SK-N-MC (cell line): ENCODE measurements around the gene KCNC4.

Experiments
- DNase-seq: peaks from one replicate; pipeline ENCODE4 v3.0.0-alpha.2; 2011; ENCODE audit warnings: low read depth, low spot score
- H3K27ac ChIP-seq: fragments of 200-600 bp; sonication (generic); 2 replicates; pipeline ENCODE4 v1.5.1; 2016; ENCODE audit warnings: mixed run types
- H3K36me3 ChIP-seq: fragments of 200-600 bp; sonication (generic); 2 replicates; pipeline ENCODE4 v1.6.1; 2017; ENCODE audit warnings: antibody characterized with exemption, low read length, mixed read lengths; ENCODE audit not compliant: insufficient read depth
- H3K4me3 ChIP-seq: fragments of 200-600 bp; sonication (generic); 2 replicates; pipeline ENCODE4 v1.5.1; 2016
- H3K9ac ChIP-seq: fragments of 200-600 bp; sonication (generic); 2 replicates; pipeline ENCODE4 v1.8.0; 2017; ENCODE audit warnings: mixed run types, mixed read lengths; ENCODE audit not compliant: insufficient read length
- H3K9me3 ChIP-seq: fragments of 200-600 bp; sonication (generic); 2 replicates; pipeline ENCODE4 v1.6.1; 2017; ENCODE audit warnings: low read depth, mild to moderate bottlenecking, antibody characterized with exemption, low read length, moderate library complexity, mixed read lengths
- EZH2 ChIP-seq: fragments of 200-600 bp; sonication (generic); IDR thresholded peaks from one replicate; pipeline ENCODE4 v1.6.1; 2017; ENCODE audit warnings: antibody characterized with exemption
- FOXP2 ChIP-seq: optimal IDR thresholded peaks from 2 replicates; pipeline ENCODE3; 2011; ENCODE audit warnings: mild to moderate bottlenecking, moderate library complexity; ENCODE audit not compliant: insufficient read depth; ENCODE audit errors: extremely low read length, control extremely low read depth
- POLR2AphosphoS5 ChIP-seq: IDR thresholded peaks from 2 replicates; pipeline ENCODE4 v1.6.1; 2012; ENCODE audit warnings: mild to moderate bottlenecking, low read depth, low read length, borderline replicate concordance

The KCNC4 gene

DNA sequence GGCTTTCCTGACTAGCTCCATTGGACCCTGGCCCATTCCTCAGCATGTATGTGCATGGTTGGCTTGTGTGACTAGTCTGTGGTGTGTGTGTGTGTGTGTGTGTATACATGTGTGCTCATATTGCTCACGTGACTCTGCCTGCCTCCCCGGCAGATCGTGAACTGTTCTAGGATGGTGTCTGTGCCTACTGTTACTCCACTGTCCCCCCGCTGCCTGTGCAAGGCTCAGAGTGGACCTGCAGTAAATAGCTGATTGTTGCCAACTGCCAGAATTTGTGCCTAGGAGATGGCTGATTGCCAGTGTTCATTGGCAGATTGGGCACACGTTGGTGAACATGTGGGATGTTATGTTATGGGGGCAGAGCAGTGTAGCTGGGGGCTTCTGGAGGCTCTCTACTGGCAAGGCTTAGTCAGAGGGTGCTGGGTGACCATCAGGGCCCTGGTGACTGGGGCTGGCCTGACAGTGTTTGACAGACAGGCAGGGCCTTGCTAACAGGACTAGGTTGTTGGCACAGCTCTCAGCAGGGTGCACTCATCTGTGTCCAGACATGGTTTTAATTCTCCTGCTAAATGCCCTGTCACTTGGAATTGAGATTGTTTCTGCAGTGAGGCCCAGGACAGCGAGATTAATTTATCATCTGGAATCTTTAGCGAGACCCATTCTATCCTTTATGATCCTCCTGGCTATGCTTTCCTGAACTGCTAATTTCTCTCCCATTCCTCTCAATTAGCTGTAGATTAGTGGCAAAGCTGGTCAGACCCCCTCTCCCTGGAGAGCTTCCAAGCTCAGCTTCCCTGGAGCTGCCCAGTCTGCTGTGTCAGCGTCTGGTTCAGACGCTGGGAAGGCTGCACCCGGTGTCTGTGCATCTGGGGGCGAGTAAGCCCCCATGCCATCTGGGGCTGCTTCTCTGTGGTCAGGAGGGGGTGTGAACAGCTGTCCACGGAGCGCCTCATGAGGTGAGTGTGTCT, 39.1 kb upstream of the KCNC4 start:
- Histone ChIP-seq H3K36me3 (no peaks in the 10 kb centered on the region), H3K27ac (no peak overlapping the region), H3K9ac (no peak overlapping the region), H3K4me3 (no peak overlapping the region), H3K9me3 (no peaks in the 10 kb centered on the region)
- DNase-seq: no peak
- no peak for TF ChIP-seq FOXP2
- TF ChIP-seq POLR2AphosphoS5: no peak
- no peak for TF ChIP-seq EZH2

GRCh38 chr1:110172001-110172400, 38.1 kb upstream of the KCNC4 start:
- TF ChIP-seq FOXP2 (no peak), EZH2 (no peak), POLR2AphosphoS5 (no peak)
- Histone ChIP-seq H3K36me3 (no peaks in the 10 kb centered on the region), H3K9ac (no peak overlapping the region), H3K4me3 (no peak overlapping the region), H3K27ac (no peak overlapping the region), H3K9me3 (no peaks in the 10 kb centered on the region)
- DNase-seq: no peak

- TF ChIP-seq FOXP2 (peak; percentile 83), POLR2AphosphoS5 (peak; percentile 20; the same call in 1 of the 2 replicates), EZH2 (no peak)
- Histone ChIP-seq H3K27ac (no peak overlapping the region), H3K36me3 (no peaks in the 10 kb centered on the region), H3K4me3 (no peak overlapping the region), H3K9me3 (no peaks in the 10 kb centered on the region), H3K9ac (no peak overlapping the region)
- DNase-seq: peak; percentile 56
Observed at GRCh38 chr1:110173466-110174105, 36.5 kb upstream of the KCNC4 start.

DNA sequence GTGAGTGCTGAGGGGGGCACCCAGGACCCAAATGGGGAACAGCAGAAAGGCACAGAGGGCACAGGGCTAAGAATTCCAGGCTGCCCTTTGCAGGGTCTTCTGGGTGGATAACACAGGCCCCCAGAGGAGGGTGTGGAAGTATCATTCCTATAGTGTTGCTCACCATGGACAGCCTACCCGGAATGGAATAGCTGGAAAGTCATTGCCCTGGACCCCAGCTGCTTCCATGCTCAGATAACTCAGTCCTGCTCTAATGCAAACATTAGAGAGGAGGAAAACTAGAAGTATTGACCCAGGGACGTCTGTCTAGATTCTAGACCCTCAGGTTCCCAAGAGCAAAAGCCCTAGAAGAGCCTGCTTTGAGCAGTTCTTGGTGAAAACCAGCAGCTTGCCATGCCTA, 35.2 kb upstream of the KCNC4 start:
- no peak overlapping the region for H3K9ac ChIP-seq
- H3K36me3 ChIP-seq: no peaks in the 10 kb centered on the region
- no peak for TF ChIP-seq EZH2
- TF ChIP-seq POLR2AphosphoS5: no peak
- TF ChIP-seq FOXP2: no peak
- no peaks in the 10 kb centered on the region for H3K9me3 ChIP-seq
- no peak for DNase-seq
- H3K4me3 ChIP-seq: no peak overlapping the region
- H3K27ac ChIP-seq: no peak overlapping the region

DNA sequence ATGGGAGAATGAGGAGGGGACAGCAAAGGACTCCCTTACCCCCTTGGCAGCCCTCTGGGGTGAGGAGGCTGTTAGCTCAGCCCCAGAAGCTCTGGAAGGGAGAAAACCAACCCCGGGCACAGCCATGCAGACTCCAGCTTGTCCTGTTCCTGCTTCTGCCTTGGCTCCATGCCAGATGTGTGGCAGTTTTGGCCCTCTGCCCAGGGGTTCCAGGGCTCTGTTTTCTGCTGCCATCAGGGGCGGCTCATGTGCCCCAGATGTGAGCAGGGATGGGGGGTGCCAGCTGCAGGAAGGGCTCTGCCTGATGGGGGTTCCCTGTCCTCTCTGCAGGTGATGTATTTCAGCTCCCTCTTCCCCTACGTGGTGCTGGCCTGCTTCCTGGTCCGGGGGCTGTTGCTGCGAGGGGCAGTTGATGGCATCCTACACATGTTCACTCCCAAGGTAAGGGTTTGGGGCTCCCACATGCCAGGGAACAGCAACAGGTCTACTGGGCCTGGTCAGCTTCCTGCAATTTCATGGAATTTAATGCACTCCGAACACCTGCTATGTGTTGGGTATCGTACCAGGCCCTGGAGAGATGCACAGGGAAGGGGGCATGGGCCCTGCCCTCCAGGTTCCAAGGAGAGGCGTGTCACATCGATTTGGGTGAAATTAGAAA, 33.7 kb upstream of the KCNC4 start:
- Histone ChIP-seq H3K36me3 (no peaks in the 10 kb centered on the region), H3K4me3 (no peak overlapping the region), H3K9ac (no peak overlapping the region), H3K9me3 (no peaks in the 10 kb centered on the region), H3K27ac (no peak overlapping the region)
- TF ChIP-seq EZH2 (no peak), POLR2AphosphoS5 (no peak), FOXP2 (no peak)
- DNase-seq: peak; percentile 8

DNA sequence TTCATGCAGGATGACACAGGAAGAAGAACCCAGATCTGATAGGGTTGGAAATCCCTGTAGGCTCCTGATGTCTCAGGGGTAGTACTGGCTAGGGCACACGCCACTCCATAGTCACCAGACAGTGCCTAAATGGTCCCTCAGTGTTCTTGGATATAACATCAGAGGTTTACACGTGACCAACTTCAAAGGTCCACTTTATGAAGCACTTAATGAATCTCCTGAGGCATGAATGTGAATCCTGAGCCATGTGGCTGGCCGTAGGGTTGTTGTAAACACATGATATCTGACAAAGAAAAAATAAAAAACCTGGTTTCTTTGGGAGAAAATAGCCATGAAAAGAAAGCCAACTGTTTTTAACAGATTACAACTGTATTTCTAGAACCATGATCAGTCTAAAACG, 32.3 kb upstream of the KCNC4 start:
- Histone ChIP-seq H3K36me3 (no peaks in the 10 kb centered on the region), H3K27ac (no peak overlapping the region), H3K4me3 (no peak overlapping the region), H3K9me3 (no peaks in the 10 kb centered on the region), H3K9ac (no peak overlapping the region)
- TF ChIP-seq EZH2 (no peak), FOXP2 (no peak), POLR2AphosphoS5 (no peak)
- no peak for DNase-seq

- Histone ChIP-seq H3K9ac (no peak overlapping the region), H3K9me3 (no peaks in the 10 kb centered on the region), H3K27ac (no peak overlapping the region), H3K36me3 (no peaks in the 10 kb centered on the region), H3K4me3 (no peak overlapping the region)
- no peak for DNase-seq
- TF ChIP-seq POLR2AphosphoS5: no peak
- TF ChIP-seq EZH2: no peak
- no peak for TF ChIP-seq FOXP2
Observed at GRCh38 chr1:110183642-110184167, 26.4 kb upstream of the KCNC4 start.

DNA sequence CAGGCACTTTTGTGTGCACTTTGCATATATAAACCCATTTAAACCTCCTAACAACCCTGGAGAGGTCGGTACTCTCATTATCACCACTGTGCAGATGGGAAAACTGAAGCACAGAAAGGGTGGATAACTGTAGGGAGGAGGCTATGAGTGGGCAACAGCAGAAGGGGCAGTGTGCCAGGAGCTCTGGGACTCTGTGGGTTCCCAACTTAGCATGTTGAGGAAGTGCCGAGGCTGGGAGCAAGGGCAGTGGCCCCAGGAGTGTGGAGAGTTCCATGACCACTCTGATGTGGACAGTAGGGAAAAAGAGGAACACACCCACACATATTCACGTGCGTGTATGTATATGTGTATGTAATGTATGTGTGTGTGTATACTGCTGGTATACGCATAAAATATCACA, 25.7 kb upstream of the KCNC4 start:
- Histone ChIP-seq H3K27ac (no peak overlapping the region), H3K4me3 (no peak overlapping the region), H3K36me3 (no peaks in the 10 kb centered on the region), H3K9me3 (no peaks in the 10 kb centered on the region), H3K9ac (no peak overlapping the region)
- TF ChIP-seq POLR2AphosphoS5: no peak
- no peak for TF ChIP-seq FOXP2
- no peak for TF ChIP-seq EZH2
- no peak for DNase-seq
